GM06990 (cell line): ENCODE data around the gene YWHAQ.
"Not testable (repeated sequence)": the region's sequence is repeated elsewhere in the genome, so short reads cannot be mapped to it uniquely, and the experiment has no call there.

Source experiments
- DNase-seq: peaks from one replicate; pipeline ENCODE4 v3.0.0-alpha.2; 2011; ENCODE audit not compliant: insufficient read length; ENCODE audit errors: extremely low read depth
- H3K27me3 ChIP-seq: replicated peaks from 2 replicates; pipeline ENCODE4 v1.6.0; 2011; ENCODE audit warnings: low read length; ENCODE audit not compliant: control insufficient read depth, insufficient read depth
- H3K36me3 ChIP-seq: 2 replicates; pipeline ENCODE4 v1.5.1; 2011; ENCODE audit warnings: low read length; ENCODE audit not compliant: control insufficient read depth, insufficient read depth
- H3K4me3 ChIP-seq: replicated peaks from 2 replicates; pipeline ENCODE4 v1.5.1; 2011; ENCODE audit warnings: low read depth, mild to moderate bottlenecking, control low read depth, low read length
- TF ChIP-seq, protein P1 (sequence below): IDR thresholded peaks from 2 replicates; pipeline ENCODE4 v1.5.1; 2011; ENCODE audit warnings: low read length, control low read depth, mild to moderate bottlenecking, inconsistent platforms; ENCODE audit not compliant: insufficient read depth, poor library complexity, severe bottlenecking

Gene YWHAQ

DNA sequence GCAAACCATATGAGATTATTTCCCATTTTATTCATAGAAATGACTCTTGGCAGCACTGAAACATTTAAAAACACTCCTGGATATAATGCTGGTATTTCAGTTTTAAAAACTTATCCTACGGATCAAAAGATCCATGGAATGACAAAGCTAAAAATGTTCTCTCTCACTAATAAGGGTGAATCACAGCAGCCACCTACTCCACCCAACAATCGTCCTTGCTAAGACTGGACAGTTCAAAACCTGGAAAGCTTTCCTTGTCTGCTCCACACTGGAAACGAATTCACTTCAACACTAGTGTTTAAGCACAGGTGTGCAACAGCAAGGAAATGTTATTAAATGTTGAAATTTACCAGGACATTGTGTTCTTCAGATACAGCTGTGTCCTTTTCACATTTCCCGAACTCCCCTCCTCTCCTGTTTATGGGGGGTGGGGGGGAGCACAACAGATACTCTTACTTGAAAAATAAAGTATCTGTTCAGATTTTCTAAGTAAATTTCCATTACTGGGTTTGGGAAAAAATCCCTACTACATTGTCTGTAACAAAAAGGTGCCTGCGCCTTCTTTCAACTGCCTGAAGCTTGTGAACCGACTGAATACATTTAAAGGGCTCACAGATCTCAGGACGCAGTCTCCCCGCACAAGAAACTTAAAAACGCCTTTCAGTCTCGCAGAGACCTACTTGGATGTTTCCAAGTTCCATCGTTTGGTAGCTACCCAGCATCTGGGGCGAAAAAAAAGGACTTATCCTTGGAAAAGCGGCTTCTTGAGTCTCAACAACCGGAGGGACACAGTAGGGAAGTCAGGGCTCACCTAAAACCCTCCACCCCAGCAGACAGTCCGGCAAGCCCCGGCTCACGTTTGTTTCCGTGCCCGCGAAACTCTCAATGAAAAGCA is 1.3 kb downstream of the YWHAQ start:
- peak overlapping the region; percentile 81 for H3K4me3 ChIP-seq
- TF ChIP-seq, protein P1, sequence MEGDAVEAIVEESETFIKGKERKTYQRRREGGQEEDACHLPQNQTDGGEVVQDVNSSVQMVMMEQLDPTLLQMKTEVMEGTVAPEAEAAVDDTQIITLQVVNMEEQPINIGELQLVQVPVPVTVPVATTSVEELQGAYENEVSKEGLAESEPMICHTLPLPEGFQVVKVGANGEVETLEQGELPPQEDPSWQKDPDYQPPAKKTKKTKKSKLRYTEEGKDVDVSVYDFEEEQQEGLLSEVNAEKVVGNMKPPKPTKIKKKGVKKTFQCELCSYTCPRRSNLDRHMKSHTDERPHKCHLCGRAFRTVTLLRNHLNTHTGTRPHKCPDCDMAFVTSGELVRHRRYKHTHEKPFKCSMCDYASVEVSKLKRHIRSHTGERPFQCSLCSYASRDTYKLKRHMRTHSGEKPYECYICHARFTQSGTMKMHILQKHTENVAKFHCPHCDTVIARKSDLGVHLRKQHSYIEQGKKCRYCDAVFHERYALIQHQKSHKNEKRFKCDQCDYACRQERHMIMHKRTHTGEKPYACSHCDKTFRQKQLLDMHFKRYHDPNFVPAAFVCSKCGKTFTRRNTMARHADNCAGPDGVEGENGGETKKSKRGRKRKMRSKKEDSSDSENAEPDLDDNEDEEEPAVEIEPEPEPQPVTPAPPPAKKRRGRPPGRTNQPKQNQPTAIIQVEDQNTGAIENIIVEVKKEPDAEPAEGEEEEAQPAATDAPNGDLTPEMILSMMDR: no peak
- H3K36me3 ChIP-seq: no peaks in the 10 kb centered on the region; the same call in 1 of the 2 replicates
- DNase-seq: no peak
- H3K27me3 ChIP-seq: no peaks in the 10 kb centered on the region

DNA sequence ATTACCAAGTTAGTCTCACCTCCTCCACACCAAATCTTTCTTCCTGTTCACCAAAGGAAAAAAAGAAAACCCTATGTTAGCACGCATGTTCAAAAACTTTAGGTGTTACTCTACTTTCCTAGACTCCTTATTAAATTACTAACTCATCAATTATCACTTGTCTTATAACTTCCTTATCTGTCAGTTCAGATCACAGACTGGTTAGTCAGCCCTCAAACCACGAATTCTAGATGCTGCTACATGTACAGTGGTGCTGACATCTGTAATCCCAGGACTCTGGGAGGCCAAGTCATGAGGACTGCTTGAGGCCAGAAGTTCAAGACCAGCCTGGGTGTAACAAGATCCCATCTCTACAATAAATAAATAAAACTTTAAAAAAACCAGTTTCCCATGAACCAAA is 3.5 kb downstream of the YWHAQ start:
- no peak for DNase-seq
- H3K4me3 ChIP-seq: no peak overlapping the region
- TF ChIP-seq, protein P1: no peak

DNA sequence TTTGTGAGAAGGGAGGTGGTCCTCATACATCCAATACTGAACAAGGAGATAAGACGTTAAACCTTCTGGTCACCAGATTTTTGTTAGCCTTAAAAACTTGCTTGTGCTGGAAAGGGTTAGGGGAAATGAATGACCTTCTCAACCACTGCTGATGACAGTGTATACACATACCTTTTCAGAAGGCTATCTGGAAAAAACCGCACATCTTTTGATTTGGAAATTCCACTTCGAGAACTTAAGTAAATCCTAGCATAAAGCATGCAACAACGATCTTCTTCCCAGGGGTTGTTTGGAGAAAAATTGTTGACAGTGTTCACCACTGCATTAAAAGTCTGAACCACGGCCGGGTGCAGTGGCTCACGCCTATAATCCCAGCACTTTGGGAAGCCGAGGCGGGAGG is 7.6 kb downstream of the YWHAQ start:
- Histone ChIP-seq H3K27me3 (no peaks in the 10 kb centered on the region), H3K4me3 (no peak overlapping the region), H3K36me3 (peaks cover 2% of the 10 kb centered on the region)
- DNase-seq: no peak
- TF ChIP-seq, protein P1: no peak

More for the DNA sequence above, 3.5 kb downstream of the YWHAQ start:
- Histone ChIP-seq H3K36me3 (peaks cover 2% of the 10 kb centered on the region), H3K27me3 (no peaks in the 10 kb centered on the region)

DNA sequence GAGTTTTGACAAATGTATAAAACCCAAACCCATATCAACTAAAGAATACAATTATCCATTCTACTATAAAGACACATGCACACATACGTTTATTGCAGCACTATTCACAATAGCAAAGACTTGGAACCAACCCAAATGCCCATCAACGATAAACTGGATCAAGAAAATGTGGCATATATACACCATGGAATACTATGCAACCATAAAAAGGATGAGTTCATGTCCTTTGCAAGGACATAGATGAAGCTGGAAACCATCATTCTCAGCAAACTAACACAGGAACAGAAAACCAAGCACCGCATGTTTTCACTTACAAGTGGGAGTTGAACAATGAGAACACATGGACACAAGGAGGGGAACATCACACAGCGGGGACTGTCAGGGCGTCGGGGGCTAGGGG is 9.1 kb downstream of the YWHAQ start:
- H3K27me3 ChIP-seq, DNase-seq, H3K36me3 ChIP-seq, H3K4me3 ChIP-seq: not testable (repeated sequence)

DNA sequence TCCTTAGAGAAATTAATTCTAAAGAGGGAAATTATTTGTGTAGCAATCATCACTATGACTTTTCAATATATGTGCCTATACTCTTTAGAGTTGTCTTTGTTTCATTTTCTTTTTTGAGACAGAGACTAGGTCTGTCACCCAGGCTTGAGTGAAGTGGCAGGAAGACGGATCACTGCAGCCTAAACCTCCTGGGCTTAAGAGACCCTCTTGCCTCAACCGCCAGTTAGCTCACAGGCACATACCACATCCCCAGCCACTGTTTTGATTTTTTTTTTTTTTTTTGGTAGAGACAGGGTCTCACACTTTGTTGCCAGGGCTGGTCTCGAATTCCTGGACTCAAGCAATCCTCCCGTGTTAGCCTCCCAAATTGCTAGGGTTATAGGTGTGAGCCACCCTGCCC is 12.4 kb downstream of the YWHAQ start:
- H3K4me3 ChIP-seq: no peak overlapping the region
- TF ChIP-seq, protein P1: no peak
- no peaks in the 10 kb centered on the region for H3K27me3 ChIP-seq
- DNase-seq: no peak
- no peaks in the 10 kb centered on the region; the same call in 1 of the 2 replicates for H3K36me3 ChIP-seq

DNA sequence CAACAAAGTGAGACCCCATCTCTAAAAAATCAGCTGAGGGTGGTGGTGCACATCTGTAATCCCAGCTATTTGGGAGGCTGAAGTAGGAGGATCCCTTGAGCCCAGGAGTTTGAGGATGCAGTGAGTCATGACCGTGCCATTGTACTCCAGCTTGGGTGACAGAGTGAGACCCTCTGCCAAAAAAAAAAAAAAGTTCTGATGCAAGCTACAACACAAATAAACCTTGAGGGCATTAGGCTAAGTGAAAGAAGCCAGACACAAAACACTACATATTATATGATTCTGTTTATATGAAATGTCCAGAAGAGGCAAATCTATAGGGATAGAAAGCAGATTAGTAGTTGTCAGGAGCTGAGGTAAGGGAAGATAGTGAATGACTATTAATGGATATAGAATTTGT is 13.0 kb downstream of the YWHAQ start:
- no peaks in the 10 kb centered on the region for H3K27me3 ChIP-seq
- H3K36me3 ChIP-seq: no peaks in the 10 kb centered on the region; the same call in none of the 2 replicates
- TF ChIP-seq, protein P1: no peak
- no peak for DNase-seq
- H3K4me3 ChIP-seq: no peak overlapping the region
